GM21529 (cell line): Measurements from ENCODE around the gene ARID3A.

Source experiments
- ATAC-seq: cut with Tn5 transposase; IDR thresholded peaks from one replicate; pipeline ENCODE4 v1.9.1; 2021; ENCODE audit not compliant: unreplicated experiment

The ARID3A gene

GRCh38 chr19:911197-912033 is 14.4 kb upstream of the ARID3A start:
- ATAC-seq: no peak

DNA sequence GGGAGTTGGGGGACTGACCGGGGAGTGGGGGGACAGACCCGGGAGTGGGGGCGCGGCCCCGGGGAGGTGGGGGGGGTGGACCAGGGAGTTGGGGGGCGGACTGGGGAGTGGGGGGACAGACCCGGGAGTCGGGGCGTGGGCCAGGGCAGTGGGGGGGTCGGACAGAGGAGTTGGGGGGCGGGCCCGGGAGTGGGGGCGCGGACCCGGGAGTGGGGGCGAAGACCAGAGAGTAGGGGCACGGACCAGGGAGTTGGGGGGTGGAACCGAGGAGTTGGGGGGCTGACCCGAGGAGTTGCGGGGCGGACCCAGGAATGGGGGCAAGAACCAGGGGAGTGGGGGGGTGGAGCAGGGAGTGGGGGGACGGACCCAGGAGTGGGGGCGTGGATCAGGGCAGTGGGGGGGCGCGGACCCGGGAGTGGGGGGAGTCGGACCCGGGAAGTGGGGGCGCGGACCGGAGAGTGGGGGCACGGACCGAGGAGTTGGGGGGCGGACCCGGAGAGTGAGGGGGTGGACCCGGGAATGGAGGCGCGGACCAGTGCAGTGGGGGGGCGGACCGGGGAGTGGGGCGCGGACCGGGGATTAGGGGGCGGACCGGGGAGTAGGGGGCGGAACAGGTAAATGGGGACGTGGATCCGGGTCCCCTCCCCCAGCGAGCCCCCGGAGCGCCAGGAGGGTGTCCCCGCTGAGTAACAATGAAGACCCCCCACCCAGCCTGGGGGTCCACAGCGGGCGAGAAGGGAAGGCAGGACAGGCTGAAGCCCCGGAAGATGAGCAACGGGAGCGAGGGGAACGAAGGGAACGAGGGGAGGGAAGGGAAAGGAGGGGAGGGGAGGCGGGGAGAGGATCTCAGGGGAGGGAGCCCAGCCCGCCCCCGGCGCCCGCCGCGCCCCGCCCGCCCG is 13.4 kb upstream of the ARID3A start:
- ATAC-seq: no peak

GRCh38 chr19:913080-913748 is 12.6 kb upstream of the ARID3A start, which contains the start of gene R3HDM4:
R3HDM4 (minus strand) TSS chr19:913219; CDS start chr19:913157, 62 bp downstream.
- ATAC-seq: peak; percentile 42

- ATAC-seq: no peak
Measured at GRCh38 chr19:916645-917322, 9.1 kb upstream of the ARID3A start.

DNA sequence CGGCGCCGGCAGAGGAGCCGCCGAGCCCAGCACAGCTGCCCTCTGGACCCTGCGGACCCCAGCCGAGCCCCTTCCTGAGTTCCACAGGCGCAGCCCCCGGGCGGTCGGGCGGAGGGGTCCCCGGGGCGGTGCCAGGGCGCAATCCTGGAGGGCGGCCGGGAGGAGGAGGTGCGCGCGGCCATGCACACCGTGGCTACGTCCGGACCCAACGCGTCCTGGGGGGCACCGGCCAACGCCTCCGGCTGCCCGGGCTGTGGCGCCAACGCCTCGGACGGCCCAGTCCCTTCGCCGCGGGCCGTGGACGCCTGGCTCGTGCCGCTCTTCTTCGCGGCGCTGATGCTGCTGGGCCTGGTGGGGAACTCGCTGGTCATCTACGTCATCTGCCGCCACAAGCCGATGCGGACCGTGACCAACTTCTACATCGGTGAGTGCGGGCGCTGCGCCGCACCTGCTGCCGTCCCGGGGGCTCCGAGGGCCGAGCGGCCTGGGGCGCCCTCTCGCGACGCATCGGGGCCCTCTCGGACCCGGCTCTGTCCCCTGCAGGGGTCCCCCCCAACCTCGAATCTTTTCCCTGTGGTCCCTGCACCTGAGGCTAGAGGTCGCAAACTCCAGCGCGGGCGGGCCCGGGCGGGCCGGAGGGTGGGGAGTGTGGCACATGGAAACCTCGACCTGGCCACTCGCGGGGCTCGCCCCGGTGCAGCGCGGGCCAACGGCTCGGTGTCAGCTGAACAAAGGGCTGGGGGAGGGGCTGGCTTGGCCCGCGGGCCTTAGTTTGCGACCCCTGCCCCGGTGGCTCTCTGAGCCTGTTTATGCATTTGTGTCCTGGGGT is 8.3 kb upstream of the ARID3A start, which contains the start of gene KISS1R:
Gene KISS1R, plus strand, starts transcription at position 11 of the 829 bp plus-strand sequence. Its CDS starts 170 bp downstream, at position 181.
- no peak for ATAC-seq

GRCh38 chr19:918152-918437 is 7.7 kb upstream of the ARID3A start:
- ATAC-seq: no peak

- no peak for ATAC-seq
Measured at GRCh38 chr19:918481-919198, 7.2 kb upstream of the ARID3A start.

DNA sequence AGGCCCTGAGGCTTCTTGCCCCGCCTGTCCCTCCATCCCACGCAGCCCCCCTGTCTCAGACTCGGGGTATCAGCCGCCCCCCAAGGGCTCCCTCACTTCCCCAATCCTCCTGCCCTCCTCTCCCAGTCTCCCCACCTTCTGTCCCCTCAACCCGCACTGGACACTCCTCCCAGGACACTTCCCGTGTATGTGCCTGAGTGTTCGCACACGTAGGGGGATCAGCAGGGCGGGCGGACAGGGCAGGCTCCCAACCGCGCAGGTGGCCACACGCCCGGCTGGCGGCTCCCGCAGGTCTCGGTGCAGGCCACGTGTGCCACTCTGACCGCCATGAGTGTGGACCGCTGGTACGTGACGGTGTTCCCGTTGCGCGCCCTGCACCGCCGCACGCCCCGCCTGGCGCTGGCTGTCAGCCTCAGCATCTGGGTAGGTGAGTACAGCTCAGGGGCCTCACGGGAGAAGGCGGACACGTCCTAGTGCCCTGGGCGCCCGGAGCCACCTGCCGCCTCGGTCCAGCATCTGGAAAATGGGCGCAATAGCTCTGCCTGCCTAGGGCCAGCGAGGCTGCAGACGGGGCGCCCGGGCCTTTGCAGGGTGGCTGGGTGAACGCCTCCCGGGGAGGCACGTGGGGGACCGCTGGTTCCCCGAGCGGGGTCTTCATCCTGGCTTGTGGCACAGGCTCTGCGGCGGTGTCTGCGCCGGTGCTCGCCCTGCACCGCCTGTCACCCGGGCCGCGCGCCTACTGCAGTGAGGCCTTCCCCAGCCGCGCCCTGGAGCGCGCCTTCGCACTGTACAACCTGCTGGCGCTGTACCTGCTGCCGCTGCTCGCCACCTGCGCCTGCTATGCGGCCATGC is 6.4 kb upstream of the ARID3A start:
- no peak for ATAC-seq

DNA sequence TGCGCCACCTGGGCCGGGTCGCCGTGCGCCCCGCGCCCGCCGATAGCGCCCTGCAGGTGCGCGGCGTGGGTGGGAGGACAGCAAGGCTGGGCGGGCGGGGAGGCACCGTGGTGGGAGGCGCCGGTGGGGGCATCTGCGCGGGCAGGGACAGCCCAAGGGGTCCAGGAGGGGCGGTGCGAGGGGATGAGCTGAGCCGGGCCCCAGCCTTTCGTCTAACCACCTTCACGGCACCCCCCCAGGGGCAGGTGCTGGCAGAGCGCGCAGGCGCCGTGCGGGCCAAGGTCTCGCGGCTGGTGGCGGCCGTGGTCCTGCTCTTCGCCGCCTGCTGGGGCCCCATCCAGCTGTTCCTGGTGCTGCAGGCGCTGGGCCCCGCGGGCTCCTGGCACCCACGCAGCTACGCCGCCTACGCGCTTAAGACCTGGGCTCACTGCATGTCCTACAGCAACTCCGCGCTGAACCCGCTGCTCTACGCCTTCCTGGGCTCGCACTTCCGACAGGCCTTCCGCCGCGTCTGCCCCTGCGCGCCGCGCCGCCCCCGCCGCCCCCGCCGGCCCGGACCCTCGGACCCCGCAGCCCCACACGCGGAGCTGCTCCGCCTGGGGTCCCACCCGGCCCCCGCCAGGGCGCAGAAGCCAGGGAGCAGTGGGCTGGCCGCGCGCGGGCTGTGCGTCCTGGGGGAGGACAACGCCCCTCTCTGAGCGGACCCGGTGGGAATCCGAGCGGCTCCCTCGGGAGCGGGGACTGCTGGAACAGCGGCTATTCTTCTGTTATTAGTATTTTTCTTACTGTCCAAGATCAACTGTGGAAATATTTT is 5.6 kb upstream of the ARID3A start:
- no peak for ATAC-seq

DNA sequence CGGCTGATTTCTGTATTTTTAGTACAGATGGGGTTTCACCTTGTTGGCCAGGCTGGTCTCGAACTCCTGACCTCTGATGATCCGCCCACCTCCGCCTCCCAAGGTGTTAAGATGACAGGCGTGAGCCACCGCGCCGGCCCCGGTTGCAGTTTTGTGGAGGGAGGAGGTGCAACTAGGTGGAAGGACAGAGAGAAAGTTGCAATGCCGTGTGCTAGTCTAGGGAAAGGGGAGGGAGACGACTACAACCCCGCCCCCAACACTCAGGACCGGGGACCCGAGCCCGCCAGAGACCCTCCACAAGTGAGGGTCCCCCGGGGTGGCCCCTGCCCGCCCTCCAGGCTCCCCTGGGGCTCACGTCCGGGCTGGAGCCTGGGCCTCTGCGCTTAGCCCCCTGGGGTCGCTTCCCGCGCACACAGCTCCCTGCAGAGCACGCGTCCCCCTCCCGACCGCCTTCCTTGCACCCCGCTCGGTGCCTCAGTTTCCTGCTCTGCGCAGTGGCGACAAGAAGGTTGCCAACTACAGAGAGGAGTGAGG is 1.2 kb upstream of the ARID3A start:
- no peak for ATAC-seq

DNA sequence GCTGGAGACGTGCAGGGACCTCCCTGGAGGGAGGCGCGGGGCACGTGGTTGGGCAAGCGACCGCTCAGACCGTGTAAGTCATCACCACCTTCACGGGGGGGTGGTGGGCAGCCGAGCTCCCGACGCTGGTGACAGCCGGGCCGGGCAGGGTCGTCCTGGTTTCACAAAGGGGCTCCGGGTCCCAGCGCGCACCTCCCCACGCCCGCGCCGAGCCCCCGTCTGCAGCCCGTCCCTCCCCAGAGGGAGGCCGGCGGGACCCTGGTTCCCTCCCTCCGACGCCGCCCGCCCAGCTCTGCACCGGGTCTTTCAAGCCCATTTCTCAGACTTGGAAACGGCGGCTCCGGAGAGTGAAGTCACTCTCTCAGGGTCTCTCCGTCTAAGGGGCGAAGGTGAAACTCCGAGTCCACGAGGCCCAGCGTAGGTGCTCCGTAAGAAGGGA is 729 bp upstream of the ARID3A start:
- peak; percentile 35 for ATAC-seq

GRCh38 chr19:926323-926588 is 421 bp downstream of the ARID3A start:
- ATAC-seq: no peak

- no peak for ATAC-seq
Measured at GRCh38 chr19:926589-927350, 935 bp downstream of the ARID3A start.

DNA sequence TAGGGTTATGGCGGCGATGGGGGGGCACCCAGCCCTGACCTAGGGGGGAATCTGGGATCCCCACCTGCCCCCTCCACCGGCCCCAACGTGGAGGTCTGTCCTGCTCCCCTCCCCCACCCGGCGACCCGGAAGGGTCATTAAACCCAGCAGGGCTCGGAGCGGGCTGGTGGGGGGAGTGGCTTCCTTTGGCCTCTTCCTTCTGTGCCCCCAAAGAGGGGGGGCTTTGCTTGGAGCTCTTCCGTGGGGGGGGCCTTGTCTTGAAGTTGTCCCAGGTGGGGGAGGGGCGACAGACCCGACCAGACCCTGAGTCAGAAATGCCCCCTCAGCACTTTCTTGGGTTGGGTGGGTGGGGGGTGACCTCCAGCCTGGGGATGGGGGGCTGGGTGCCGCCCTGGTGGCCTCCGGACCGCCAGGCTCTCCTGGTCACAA is 1.5 kb downstream of the ARID3A start:
- no peak for ATAC-seq

- ATAC-seq: no peak
Measured at GRCh38 chr19:927780-928401, 2.1 kb downstream of the ARID3A start.

GRCh38 chr19:928471-929202 is 2.8 kb downstream of the ARID3A start:
- ATAC-seq: no peak
